GM12801 (cell line): ENCODE measurements around the gene MAL.

ENCODE experiments used
- CTCF ChIP-seq: IDR thresholded peaks from one replicate; pipeline ENCODE4 v1.5.1; 2011; ENCODE audit warnings: control low read depth; ENCODE audit not compliant: insufficient read length; ENCODE audit errors: extremely low read depth

MAL gene

GRCh38 chr2:95042472-95043271, 17.2 kb downstream of the MAL start:
- no peak for TF ChIP-seq CTCF

- TF ChIP-seq CTCF: no peak
Measured at GRCh38 chr2:95043300-95044093, 18.0 kb downstream of the MAL start.

GRCh38 chr2:95044601-95045000, 19.1 kb downstream of the MAL start:
- TF ChIP-seq CTCF: no peak

- no peak for TF ChIP-seq CTCF
Measured at GRCh38 chr2:95046371-95047112, 21.0 kb downstream of the MAL start.

GRCh38 chr2:95047629-95048510, 22.4 kb downstream of the MAL start:
- no peak for TF ChIP-seq CTCF

- TF ChIP-seq CTCF: no peak
Measured at GRCh38 chr2:95048825-95049682, 23.5 kb downstream of the MAL start.
